Iris pigment epithelial cell (primary cell): Measurements from ENCODE around the gene SYCE1.
"Not testable (repeated sequence)": the region's sequence is repeated elsewhere in the genome, so short reads cannot be mapped to it uniquely, and the experiment has no call there.

Experiments
- DNase-seq: peaks from one replicate; pipeline ENCODE4 v3.0.0-alpha.2; 2011; ENCODE audit warnings: low read depth

Gene SYCE1

GRCh38 chr10:133565441-133566294 is at the start of gene SYCE1:
Gene SYCE1 (minus strand): TSS chr10:133565583. CDS start chr10:133565529, 54 bp downstream.
- no peak for DNase-seq

GRCh38 chr10:133614830-133615580 is 49.6 kb upstream of the SYCE1 start:
- DNase-seq, result no peak

- no peak for DNase-seq
Observed at GRCh38 chr10:133613699-133614098, 48.3 kb upstream of the SYCE1 start.

GRCh38 chr10:133611079-133611478 is 45.7 kb upstream of the SYCE1 start:
- no peak for DNase-seq

GRCh38 chr10:133608855-133609254 is 43.5 kb upstream of the SYCE1 start:
- DNase-seq, result peak; percentile 12

- not testable (repeated sequence) for DNase-seq
Observed at GRCh38 chr10:133603434-133603833, 38.1 kb upstream of the SYCE1 start.

- no peak for DNase-seq
Observed at GRCh38 chr10:133600657-133601056, 35.3 kb upstream of the SYCE1 start.

- DNase-seq, result not testable (repeated sequence)
Observed at GRCh38 chr10:133599869-133600268, 34.5 kb upstream of the SYCE1 start.

GRCh38 chr10:133592716-133593115 is 27.3 kb upstream of the SYCE1 start:
- no peak for DNase-seq

- no peak for DNase-seq
Observed at GRCh38 chr10:133590970-133591359, 25.6 kb upstream of the SYCE1 start.

GRCh38 chr10:133590226-133590969 is 25.0 kb upstream of the SYCE1 start:
- DNase-seq, result no peak

- DNase-seq, result not testable (repeated sequence)
Observed at GRCh38 chr10:133577037-133577436, 11.7 kb upstream of the SYCE1 start.

- not testable (repeated sequence) for DNase-seq
Observed at GRCh38 chr10:133573460-133573859, 8.1 kb upstream of the SYCE1 start.

GRCh38 chr10:133572055-133572454 is 6.7 kb upstream of the SYCE1 start:
- DNase-seq, result not testable (repeated sequence)

GRCh38 chr10:133569801-133570200 is 4.4 kb upstream of the SYCE1 start:
- DNase-seq, result not testable (repeated sequence)

- DNase-seq, result not testable (repeated sequence)
Observed at GRCh38 chr10:133568831-133569527, 3.6 kb upstream of the SYCE1 start.

- no peak for DNase-seq
Observed at GRCh38 chr10:133568287-133568614, 2.9 kb upstream of the SYCE1 start.

- no peak for DNase-seq
Observed at GRCh38 chr10:133567609-133568286, 2.4 kb upstream of the SYCE1 start.

- no peak for DNase-seq
Observed at GRCh38 chr10:133567119-133567518, 1.7 kb upstream of the SYCE1 start.

GRCh38 chr10:133564816-133565215 is 567 bp downstream of the SYCE1 start:
- DNase-seq, result no peak

- DNase-seq, result no peak
Observed at GRCh38 chr10:133559216-133559615, 6.2 kb downstream of the SYCE1 start.
